ENCODE measurements around the gene FAM83G.
A peak's percentile ranks its signal among the peaks of the same experiment; 100 is the strongest.

DNA sequence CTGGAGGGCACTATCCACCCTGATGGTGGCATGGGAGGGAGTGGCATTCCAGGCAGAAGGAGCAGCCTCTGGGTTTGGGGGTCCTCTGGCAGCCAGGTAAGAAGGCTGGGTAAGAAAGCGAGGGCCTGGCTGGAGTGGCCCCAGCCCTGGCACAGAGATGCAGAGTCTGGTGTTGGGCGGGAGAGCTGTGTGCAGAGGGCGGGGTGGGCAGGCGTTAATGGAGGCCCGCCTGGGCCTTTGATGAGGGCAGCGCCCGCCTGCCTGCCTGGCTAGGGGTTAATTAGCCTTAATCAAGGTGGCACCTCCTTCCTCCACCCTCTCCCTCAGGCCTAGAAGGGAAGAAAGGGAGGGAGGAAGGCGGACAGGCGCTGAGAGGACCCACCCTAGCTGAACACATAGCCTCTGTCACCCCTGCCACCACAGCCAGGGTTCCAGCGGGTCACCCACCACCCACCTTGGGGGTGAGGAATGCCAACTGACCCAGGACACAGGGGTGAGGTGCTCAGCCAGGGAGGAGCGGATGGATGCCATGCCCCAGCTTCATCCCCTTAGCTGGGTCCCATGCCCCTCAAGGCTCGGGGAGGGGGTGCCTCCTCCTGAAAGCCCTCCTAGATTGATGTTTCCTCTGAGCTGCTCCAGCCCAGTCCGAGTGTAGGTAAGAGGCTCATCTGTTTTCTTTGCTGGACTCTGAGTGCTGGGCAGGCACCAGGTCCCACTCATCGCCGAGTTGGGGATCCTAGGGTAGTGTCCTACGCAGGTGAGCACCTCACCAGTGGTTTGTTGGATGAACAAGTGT is 13.4 kb upstream of the FAM83G start:
- TF ChIP-seq POLR2A (IDR thresholded peaks at IDR 0.05; ENCODE audit: low read depth, low read length) (no peak), POLR2AphosphoS5 (IDR thresholded peaks at IDR 0.05; ENCODE audit: low read depth, low read length) (peak; percentile 66; the same call in 1 of the 2 replicates)

All from GM12892 (cell line).